HG03558 (cell line): ENCODE measurements around the gene TPPP.
"Not testable (repeated sequence)": the region's sequence is repeated elsewhere in the genome, so short reads cannot be mapped to it uniquely, and the experiment has no call there.

Source experiments
- ATAC-seq: cut with Tn5 transposase; IDR thresholded peaks from one replicate; pipeline ENCODE4 v1.9.1; 2021; ENCODE audit warnings: moderate number of reproducible peaks; ENCODE audit not compliant: unreplicated experiment; ENCODE audit errors: extremely low read depth

The TPPP gene

DNA sequence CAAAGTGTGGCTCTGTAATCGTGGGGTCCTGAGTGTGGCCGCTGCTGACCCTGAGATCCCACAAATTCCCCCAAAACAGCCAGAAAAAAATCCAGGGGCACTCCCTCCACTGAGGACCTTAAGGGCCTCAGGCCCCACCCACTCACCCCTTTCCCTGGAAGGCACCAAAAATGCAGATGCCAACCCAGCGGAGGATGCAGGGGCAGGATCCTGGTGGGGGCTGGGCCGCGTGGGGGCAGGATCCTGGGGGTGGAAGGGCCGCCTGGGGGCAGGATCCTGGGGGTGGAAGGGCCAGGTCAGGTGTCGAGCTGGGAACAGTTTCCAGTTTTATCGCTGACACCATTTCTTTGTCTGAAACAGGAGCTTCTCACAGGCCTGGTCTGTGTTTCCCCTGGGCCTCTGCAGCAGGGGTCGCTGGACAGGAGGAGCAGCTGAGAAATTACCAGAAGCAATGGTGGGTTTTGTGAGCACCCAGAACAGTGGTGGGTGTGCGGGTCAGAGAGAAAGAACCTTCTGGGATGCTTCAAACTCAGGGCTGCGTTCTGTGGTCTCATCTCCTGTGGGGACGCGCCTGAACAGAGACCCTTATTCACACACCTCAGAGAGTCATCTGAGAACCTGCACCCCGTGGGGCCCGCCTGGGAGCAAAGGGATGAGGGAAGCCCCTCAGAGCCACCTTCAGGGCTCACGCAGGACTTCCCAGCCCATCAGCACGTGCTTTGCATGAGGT is 13.8 kb downstream of the TPPP start:
- not testable (repeated sequence) for ATAC-seq

DNA sequence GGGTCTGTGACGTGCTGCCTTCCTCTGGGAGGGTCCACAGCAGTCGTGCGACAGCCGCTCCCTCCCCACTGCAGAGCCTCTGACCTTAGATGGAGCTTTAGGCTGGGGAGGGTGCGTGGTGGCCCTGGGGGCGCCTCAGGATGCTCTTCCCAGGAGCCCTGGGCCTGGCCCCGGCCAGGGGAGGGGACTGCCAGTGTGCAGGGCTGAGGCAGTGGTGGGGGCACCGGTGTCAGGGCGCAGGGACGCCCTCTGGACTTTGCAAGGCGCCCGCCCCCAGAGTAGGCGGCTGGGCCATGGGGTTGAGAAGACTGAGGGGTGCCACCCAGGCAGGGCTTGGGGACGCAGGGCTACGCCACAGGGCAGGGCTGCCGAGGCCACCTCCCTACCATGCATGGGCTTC is 14.6 kb downstream of the TPPP start:
- ATAC-seq = not testable (repeated sequence)

DNA sequence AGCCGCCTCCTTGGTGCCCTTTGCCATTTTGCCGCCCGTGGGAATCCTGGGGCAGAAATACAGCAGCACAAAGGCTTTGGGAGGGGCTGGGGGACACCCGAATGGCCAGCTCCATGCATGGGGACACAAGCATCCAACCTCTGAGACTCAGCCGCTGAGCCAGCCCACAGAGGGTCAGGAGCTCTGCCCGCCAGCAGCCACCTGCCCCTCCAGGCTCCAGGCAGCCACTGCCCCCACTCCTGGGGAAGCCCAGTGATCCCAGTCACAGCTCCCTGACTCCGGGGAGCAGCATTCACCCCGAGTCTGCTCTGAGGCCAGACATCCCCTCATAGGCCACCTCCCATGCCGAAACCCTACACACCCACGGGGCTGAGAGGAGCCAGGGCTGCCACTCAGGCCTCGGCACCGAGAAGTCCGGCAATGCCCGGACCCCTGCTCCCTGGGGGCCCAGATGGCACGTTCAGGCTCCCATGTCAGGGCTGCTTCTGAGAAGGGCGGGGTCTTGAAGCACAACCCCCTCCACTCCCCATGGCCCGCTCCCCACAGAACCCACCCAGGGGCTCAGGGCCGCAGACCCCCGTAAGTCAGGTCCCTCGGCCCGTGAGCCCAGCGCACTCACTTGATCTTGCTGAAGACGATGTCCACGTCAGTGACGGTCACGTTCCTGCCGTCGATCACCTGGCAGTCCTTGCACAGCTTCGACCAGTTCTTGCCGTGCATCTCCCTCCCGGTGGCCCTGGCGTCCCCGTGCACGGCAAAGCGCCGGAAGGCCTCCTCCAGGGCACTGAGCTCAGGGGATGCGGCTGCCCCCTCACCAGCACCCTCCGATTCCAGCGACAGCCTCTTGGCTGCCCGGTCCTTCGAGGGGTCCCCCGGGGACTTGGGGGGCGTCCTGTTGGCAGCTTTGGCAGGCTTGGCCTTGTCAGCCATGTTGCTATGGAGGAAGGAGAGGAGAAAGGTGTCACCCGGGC is 15.7 kb downstream of the TPPP start:
- ATAC-seq = no peak

DNA sequence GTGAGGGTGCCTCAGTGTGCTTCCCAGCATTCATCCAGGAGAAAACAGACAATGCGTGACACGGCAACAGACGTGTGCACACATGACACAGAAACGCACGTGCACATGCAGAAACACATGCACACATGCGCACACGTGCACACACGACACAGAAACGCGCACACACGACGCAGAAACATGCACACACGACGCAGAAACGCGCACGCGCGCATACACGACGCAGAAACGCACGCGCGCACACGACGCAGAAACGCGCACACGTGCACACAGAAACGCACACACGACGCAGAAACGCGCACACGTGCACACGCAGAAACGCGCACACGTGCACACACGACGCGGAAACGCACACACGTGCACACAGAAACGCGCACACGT is 16.5 kb downstream of the TPPP start:
- ATAC-seq = no peak

DNA sequence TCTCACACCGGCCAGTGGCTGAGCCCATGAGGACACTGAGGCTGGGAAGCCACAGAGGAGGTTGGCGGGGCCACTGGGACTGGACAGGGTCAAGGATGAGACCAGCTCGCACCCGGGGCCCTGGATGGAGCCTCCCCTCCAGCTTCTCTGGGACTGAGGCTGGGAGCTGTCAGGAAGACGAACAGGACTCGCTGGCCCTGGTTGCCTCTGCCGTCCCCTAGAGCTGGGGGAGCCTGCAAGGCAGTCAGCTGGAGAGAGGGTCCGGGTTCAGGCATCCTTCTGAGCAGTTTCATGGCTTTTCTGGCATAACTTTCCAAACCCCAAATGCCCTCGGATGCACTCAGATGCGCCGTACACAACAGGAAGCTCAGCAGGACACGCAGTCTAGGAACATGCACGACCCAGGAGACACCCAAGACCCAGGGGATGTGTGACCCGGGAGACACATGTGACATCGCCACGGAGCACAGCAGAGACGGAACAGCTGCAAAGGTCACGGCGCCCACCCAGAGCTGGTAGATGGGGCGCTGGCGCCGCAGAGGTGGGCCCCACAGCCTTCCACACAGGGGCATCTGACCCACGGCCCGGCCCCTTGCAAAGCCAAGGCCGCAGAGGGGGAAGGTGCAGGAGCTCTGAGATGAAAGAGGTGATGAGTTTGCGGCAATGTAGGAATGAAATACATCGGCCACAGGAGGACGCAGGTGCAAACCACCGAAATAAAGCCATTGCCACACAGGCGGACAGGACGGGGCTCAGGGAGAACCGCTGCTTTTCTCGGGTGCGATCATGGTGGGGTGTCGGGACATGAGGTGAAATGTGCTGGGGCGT is 17.1 kb downstream of the TPPP start:
- no peak for ATAC-seq

- no peak for ATAC-seq
These were observed 17.9 kb downstream of the TPPP start for GRCh38 chr5:675111-675870.

DNA sequence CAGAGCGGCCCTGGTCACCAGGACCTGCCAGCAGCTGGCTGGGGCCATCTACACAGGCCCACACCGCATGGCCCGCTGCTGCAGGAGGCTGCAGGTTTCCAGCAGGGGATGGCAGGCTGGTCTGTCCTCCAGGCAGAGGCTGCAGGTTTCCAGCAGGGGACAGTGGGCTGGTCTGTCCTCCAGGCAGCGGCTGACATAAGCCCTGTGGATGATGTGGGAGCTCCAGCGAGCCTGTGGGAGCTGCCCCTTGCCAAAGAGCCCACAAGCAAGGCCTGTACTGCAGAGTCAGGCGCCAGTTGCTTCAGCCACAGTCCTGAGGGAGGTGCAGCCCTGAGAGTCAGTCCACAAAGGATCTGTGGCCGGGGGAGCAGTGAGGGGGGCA is 18.5 kb downstream of the TPPP start:
- ATAC-seq = no peak

- ATAC-seq = no peak
These were observed 19.1 kb downstream of the TPPP start for GRCh38 chr5:673831-674629.

DNA sequence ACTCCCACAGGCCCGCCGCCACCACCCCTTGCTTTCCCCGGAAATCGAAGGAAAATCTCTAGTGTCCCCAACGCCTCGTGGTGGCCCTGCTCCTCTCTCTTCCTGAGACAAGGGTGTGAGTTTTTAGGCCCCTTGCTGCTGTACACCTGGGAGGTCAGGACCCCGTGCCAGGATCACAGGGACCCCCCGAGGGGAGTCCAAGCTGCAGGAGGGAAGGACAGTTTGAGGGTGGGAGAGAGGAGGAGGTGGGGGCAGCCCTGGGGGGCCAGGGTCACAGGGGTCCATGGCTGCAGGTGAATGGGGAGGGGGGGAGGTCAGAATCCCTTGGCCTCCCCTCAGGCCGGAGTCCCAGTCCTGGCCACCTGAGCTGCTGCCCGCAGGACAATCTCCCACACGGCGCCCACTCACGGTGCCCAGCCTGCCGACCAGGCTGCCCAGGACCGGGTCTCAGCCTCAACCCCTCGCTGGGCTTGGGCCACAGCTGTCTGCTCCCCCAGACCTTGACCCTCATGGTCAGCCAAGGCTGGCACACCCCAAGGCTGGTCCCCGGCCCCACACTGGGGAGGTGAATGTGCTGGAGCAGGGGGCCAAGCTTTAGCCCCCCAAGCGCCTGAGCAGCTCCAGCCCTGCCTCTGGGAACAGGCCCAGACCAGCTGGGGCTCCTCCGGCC is 19.9 kb downstream of the TPPP start:
- ATAC-seq = no peak

GRCh38 chr5:672329-673160 is 20.6 kb downstream of the TPPP start:
- no peak for ATAC-seq

- ATAC-seq = no peak
These were observed 21.5 kb downstream of the TPPP start for GRCh38 chr5:671459-672328.

DNA sequence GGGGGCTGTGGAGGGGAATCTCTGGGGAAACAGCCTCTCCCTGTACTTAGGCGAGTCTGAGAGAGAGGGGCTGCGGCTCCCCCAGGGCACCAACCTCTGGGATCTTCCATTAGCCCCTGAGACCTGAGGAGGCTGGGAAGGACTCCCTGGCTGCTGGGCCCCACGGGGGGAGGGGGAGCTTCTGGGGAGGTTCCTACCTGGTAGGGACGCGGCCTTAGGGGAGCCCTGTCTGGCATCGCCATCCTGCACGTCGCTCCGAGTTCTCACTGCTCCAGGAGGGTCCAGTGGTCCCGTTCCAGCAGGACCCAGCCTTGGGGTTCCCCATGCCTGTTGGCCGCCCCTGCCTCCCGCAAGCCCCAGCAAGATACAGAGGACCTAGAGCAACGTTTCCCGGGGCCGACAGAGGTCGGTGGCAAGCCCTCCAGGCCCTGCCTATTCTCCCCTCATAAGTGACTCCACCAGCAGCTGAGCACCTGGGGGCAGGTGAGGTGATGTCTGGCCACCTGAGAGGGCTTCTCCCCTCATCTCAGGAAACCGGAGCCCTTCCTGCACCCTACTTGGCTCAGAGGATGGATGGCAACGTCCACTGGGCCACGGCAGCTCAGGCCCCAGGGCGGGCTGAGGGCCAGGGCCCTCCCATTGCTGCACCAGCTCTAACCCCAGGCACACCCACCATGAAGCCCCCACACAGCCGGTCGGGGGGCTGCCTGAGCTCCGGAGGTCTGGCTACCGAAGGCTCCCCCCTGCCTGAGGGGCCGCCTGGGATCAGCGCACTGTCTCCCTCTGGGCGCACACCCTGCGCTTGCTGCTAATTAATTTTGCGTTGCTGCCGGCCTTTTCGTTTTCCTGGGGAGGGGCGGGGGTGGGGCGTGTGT is 22.5 kb downstream of the TPPP start:
- ATAC-seq = no peak

DNA sequence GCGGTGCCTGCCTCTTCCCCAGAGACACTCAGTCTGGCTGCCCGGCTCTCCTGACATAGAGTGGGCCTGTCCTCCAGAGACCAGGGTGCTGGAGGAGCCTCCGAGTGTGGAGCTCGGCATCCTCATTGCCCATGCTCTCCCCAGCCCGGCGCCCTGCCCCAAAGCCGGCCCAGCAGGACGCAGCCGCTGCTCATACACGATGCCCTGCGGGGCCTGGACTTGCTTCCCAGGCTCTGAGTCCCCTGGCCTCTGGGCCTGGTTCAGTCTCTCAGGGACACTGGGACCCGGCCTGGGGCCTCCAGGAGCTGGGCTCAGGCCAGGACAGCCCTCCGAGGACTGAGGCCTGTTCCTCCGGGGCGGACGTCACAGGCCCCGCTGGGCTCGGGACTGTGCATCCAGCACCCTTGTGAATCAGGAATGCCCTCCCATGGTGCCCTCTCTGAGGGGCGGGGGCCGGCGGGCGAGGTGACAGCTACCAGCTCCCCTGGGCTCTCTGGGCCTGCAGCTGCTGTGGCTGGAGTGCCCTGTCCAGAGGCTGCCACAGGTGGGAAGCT is 23.2 kb downstream of the TPPP start:
- no peak for ATAC-seq

DNA sequence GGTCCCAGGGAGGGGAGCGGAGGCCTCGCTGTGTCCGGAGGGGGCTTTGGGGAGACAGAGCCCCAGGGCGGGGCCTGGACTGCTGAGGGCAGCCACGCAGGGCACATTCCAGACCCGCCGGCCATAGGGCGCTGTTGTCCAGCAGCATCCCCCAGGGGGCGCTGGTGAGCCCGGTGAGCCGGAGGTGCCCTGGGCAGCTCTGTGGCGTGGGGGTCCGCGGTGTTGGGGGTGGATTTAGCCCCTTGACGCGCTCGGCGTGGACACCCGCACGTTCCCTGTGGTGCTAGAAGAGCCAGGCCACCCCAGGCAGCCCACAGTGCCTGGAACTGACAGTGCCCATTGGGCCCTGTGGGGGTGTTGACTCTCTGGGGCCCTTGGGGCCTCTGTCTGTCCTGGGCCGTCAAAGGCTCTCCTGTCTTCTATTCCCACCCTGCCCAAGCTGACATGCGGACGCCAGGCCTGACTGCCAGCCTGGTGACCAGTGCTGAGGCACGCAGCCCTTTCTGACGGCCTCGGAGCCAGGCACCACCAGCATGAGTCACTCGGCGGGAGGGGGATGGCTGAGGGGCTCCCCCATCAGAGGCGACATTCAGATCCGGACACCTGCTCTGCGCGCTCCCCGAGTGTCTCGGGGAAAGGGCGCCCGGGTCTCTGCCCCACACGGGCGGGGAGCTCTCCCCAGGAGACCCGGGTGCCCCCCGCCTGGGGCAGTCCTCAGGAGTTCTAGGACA is 23.9 kb downstream of the TPPP start:
- no peak for ATAC-seq
